RWPE2 (cell line): ENCODE measurements around the gene ALG11.

ENCODE experiments used
- ATAC-seq: fragments of 200-7000 bp; cut with Tn5 transposase; 3 replicates; pipeline ENCODE4 v1.9.1; 2021; ENCODE audit warnings: low read depth
- DNase-seq: peaks from one replicate; pipeline ENCODE4 v3.0.0-alpha.2; 2020; ENCODE audit warnings: low spot score
- H3K27ac ChIP-seq: fragments of 450-650 bp; 2 replicates; pipeline ENCODE4 v1.5.1; 2017; ENCODE audit warnings: mild to moderate bottlenecking; ENCODE audit not compliant: poor library complexity, severe bottlenecking
- H3K27me3 ChIP-seq: fragments of 250-450 bp; sonication (Bioruptor Pico); 2 replicates; pipeline ENCODE4 v1.5.1; 2021; ENCODE audit warnings: mild to moderate bottlenecking, moderate library complexity; ENCODE audit not compliant: insufficient read depth, poor library complexity, severe bottlenecking
- H3K36me3 ChIP-seq: fragments of 250-450 bp; sonication (Bioruptor Pico); 2 replicates; pipeline ENCODE4 v1.5.1; 2020; ENCODE audit warnings: low read depth, mild to moderate bottlenecking, moderate library complexity
- H3K4me1 ChIP-seq: fragments of 250-450 bp; sonication (Bioruptor Pico); 2 replicates; pipeline ENCODE4 v1.5.1; 2021; ENCODE audit warnings: mild to moderate bottlenecking, moderate library complexity; ENCODE audit not compliant: insufficient read depth, poor library complexity, severe bottlenecking
- H3K4me3 ChIP-seq: fragments of 250-450 bp; sonication (Bioruptor Pico); 2 replicates; pipeline ENCODE4 v1.5.1; 2021; ENCODE audit warnings: mild to moderate bottlenecking, moderate library complexity; ENCODE audit not compliant: severe bottlenecking
- H3K9me3 ChIP-seq: fragments of 250-450 bp; sonication (Bioruptor Pico); 2 replicates; pipeline ENCODE4 v1.5.1; 2021; ENCODE audit warnings: mild to moderate bottlenecking, moderate library complexity; ENCODE audit not compliant: severe bottlenecking
- CTCF ChIP-seq: fragments of 450-650 bp; IDR thresholded peaks from one replicate; pipeline ENCODE4 v1.5.1; 2017; ENCODE audit warnings: mild to moderate bottlenecking, moderate library complexity; ENCODE audit not compliant: poor library complexity, severe bottlenecking

Gene ALG11

DNA sequence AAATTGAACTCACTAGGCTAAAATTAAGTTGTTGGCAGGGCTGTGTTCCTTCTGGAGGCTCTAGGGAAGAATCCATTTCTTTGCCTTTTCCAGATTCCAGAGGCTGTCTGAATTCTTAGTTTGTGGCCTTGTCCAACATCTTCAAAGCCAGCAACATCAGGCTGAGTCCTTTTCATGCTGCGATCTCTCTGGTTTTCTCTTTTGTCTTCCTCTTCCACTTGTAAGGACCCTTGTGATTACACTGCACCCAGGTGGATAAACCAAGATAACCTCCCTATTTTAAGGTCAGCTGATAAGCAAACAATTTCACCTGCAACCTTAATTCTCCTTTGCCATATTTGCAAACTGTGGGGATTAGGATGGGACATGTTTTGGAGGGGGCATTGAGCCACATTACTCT, 23.8 kb downstream of the ALG11 start:
- no peak overlapping the region for H3K27ac ChIP-seq
- no peaks in the 10 kb centered on the region for H3K9me3 ChIP-seq
- H3K4me3 ChIP-seq, result no peak overlapping the region
- no peak for ATAC-seq
- no peaks in the 10 kb centered on the region for H3K27me3 ChIP-seq
- DNase-seq, result no peak
- no peaks in the 10 kb centered on the region for H3K4me1 ChIP-seq
- no peak for TF ChIP-seq CTCF
- H3K36me3 ChIP-seq, result no peaks in the 10 kb centered on the region

- DNase-seq (no peak), ATAC-seq (no peak)
- no peak for TF ChIP-seq CTCF
- Histone ChIP-seq H3K9me3 (no peaks in the 10 kb centered on the region), H3K27ac (no peak overlapping the region), H3K4me3 (no peak overlapping the region), H3K27me3 (no peaks in the 10 kb centered on the region), H3K4me1 (no peaks in the 10 kb centered on the region), H3K36me3 (no peaks in the 10 kb centered on the region)
Measured at GRCh38 chr13:52043675-52044074, 31.5 kb downstream of the ALG11 start.

GRCh38 chr13:52047463-52047862, 35.3 kb downstream of the ALG11 start:
- no peak for DNase-seq

GRCh38 chr13:52048516-52048915, 36.3 kb downstream of the ALG11 start:
- ATAC-seq (no peak), DNase-seq (no peak)
- H3K9me3 ChIP-seq, result no peaks in the 10 kb centered on the region
- H3K4me3 ChIP-seq, result no peak overlapping the region
- no peaks in the 10 kb centered on the region for H3K27me3 ChIP-seq
- no peaks in the 10 kb centered on the region for H3K4me1 ChIP-seq
- TF ChIP-seq CTCF, result no peak
- no peaks in the 10 kb centered on the region for H3K36me3 ChIP-seq
- H3K27ac ChIP-seq, result no peak overlapping the region

More at GRCh38 chr13:52047463-52047862, 35.3 kb downstream of the ALG11 start:
- Histone ChIP-seq H3K4me1 (no peaks in the 10 kb centered on the region), H3K9me3 (no peaks in the 10 kb centered on the region), H3K27ac (no peak overlapping the region), H3K36me3 (no peaks in the 10 kb centered on the region), H3K4me3 (no peak overlapping the region), H3K27me3 (no peaks in the 10 kb centered on the region)
- no peak for ATAC-seq
- TF ChIP-seq CTCF, result no peak

DNA sequence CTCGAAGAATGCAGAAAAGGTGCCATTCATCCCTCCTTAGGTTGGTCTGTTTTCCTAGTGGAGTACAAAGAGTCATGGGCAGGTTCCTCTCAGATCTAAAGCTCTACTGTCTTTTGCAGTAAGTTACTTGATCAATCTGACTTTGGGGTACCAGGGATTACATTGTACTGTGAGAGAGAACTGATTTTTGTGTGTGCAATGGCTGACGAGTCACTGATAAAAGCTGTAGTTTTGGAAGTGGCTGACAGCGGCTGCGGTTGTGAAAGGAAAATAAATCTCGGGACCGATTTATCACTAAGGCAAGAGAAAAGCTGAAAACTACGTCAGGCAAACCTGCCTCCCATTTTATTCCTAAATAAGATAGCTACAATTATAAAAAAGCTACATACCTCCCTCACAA, 39.2 kb downstream of the ALG11 start:
- H3K4me1 ChIP-seq, result no peaks in the 10 kb centered on the region
- no peaks in the 10 kb centered on the region for H3K9me3 ChIP-seq
- no peaks in the 10 kb centered on the region for H3K36me3 ChIP-seq
- no peak for TF ChIP-seq CTCF
- no peaks in the 10 kb centered on the region for H3K27me3 ChIP-seq
- no peak overlapping the region for H3K4me3 ChIP-seq
- no peak overlapping the region for H3K27ac ChIP-seq
- DNase-seq, result no peak
- no peak for ATAC-seq
